GM21423 (cell line): ENCODE data around the gene OR52I1.
A peak's percentile ranks its signal among the peaks of the same experiment; 100 is the strongest.

Source experiments
- ATAC-seq: cut with Tn5 transposase; IDR thresholded peaks from one replicate; pipeline ENCODE4 v1.9.1; 2021; ENCODE audit warnings: mild to moderate bottlenecking, moderate library complexity; ENCODE audit not compliant: unreplicated experiment

OR52I1 gene

DNA sequence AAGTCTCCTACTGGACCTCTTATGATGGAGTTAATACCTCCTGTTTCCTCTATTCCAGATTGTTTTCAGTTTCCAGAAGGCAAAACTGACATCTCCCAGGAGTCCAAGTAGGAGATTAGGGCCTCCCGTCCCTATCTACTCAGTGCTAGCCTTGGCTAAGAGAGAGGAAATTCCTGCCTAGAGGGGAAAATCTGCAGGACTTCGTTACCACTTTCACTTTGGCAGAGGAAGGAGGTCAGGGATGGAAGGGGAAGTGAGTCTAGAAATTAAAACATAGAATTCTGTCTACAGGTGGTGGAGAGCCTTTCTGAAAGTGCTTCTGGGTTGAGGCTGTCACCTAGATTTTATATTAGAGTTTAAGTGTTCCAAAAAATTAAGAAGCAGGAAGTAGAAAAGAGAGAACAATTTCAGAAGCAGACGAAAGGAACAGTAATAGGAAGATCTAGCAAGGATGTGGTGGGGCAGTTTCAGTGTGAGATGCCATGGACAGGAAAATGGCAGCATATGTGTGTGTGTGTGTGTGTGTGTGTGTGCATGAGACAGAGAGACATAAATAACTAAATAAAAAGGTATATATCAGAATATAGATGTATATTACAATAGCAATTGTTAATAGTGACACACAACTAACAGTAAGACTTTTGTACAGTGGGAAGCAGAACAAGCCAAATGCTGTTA lies 16.6 kb downstream of the OR52I1 start:
- ATAC-seq, result no peak

DNA sequence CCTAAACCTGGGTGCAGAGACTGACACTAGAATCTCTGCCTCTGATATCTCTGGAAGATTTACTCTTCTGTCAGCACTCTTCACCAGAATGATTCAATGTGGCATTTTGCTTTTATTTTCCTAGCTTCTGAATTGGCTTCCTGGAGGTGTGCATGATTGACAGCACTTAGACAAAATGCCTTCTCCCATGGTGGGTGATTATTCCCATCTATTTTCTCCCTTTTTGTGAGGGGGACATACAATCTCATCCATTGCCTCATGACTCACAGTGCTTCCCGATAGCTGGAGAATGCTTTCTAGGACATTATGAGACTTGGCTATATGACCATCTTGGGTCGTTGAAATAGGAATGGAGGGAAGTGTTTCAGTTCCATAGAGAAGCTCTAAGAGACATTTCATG lies 18.1 kb downstream of the OR52I1 start:
- no peak for ATAC-seq

DNA sequence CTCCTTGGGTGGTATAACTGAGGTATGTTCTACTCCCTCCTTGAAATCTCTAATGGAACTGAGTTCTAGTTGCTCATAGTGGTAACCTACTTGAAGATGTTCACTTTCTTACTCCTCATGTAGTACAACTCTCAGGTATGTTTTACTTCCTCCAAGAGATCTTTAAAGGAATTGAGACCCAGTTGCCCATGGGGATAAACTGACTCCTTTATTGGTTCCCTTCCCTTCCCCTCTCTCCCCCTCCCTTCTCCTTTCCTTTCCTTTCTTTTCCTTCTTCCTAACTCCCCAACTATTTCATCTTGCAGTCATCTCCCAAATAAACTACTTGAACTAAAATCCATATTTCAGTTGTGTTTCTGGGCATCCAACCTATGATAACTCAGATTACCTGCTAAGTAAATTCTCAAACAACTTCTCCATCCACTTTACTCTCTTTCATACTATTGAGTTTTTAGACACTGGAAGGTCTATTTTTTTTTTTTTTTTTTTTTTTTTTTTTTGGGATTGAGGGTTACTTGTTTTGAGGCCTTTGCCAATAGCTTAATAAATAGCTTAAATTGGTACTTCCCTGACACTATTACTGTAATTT lies 22.1 kb downstream of the OR52I1 start:
- ATAC-seq, result no peak

DNA sequence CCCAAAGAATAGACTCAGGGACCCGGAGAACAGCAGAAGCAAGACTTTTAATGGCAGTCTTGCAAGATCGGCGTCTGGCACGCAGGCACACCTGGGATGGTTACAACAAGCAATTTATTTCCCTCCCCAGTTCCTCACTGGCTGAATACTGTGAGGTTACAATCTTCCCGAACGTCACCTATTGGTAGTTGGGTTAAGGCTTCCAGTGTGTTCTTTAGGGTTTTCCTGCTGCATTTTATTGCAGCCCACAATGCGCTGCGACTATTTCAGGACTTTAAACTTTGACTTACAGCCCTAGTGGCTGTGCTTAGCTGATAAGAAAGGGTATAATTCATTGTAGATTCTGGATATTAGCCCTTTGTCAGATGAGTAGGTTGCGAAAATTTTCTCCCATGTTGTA lies 25.7 kb downstream of the OR52I1 start:
- ATAC-seq, result no peak

DNA sequence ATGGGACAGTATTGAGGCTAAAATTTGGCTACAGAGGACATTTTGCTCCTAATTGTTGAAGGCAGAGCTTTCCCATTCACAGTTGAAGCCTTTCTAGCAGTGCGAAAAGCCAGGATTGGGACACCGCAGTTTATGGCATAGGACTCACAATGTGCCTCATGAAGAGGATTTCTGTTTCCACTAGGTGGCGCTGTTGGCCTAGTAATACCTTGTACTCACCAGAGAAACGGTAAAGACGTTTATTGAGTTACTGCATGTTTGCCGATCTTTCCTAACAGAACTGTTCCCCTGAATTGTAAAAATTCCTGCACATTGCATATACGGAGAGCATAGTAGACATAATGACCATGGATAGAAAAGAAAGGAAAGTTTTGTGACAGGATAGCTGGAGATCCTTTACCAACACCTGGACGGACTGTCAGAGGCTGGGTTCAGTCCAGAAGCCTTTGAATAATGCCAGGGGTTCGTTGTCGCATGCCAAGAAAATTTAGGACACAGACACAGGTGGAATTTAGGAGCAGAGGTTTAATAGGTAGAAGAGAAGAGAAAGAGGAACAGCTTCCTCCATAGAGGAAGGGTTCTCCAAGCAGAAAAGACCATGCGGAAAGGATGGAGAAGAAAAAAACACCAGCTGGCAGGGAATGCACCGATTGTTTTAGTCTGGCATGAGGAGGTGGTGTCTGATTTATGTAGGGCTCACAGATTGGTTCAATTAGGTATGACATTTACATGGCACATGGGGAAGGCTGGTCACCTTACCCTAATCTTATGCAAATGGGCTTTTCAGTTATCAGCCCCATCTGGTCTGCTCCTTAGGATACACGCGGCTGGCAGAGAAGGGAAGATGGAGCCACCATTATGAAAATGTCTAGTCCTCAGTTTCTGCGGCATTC lies 32.6 kb downstream of the OR52I1 start:
- no peak for ATAC-seq

DNA sequence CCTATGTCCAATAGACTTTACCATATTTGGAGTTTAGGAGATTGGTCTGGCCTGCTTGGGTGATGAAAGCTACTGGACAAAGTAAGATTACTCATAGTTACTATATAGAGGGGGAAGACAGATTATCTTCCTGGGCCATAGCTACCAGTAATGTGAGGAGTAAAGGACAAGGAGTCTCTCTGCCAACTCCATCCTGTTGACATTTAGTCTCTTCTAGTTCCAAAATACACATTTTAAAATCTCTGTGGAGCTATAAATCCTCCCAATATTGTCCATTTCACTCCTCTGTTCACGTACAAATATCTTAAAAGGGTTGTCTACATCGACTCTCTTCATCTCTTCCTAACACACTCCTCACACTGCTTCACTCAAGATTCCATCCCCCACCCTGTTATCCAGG lies 42.3 kb downstream of the OR52I1 start:
- no peak for ATAC-seq

DNA sequence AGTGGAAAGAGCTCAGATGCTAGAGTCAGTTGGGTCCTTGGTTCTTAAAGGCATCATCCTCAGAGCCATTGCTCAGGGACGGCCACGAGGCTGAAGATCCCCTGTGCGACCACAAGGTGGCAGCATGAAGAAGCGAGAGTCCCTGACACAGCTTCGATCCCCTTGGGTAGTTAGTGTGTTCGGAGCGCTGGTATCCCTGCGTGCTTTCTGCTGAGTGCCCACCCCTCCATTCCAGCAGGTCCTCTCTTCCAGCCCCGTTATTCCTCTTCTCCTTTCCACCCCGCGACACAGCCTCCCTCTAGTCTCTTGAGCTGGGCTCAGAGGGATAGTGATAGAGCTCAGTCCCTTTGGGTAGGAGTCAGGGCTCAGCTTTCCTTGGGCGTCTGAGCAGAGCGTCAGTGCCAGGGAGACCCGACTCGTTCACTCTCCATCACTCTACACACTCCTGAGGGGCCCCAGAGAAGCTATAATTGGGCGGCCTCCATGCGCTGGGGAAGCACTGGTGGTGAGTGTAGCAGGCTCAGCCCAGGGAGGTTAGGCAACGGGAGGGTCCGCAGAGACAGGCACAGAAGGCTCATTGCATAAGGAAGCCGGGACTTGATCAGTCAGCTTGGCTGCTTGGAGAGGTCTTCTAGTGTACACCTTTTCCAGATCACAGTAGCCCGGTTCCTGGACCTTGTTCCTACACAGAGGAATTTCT lies 43.3 kb downstream of the OR52I1 start, which contains the start of gene OR51D1:
OR51D1 (plus strand) TSS at position 516 of the 700 bp plus-strand sequence. CDS start 2,314 bp downstream, outside the sequence.
- ATAC-seq, result peak; percentile 92

DNA sequence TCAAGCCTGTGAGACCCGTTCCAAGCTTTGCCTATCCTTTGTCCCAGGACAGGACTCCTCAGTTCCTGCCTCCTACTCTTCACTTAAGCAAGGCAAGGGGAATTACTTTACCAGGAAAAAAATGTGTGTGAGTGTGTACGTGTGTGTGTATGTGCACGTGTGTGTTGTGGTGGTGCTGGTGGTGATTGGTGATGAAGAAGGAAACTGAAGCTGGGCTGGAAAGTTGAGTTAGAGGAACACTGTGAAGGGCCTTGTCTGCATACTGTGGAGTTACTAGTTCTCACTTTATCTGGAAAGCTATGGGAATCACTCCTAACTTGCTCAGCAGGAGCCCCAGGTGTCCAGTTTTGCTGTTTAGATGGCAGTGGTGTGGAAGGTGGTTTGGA lies 43.8 kb downstream of the OR52I1 start:
- ATAC-seq, result no peak

DNA sequence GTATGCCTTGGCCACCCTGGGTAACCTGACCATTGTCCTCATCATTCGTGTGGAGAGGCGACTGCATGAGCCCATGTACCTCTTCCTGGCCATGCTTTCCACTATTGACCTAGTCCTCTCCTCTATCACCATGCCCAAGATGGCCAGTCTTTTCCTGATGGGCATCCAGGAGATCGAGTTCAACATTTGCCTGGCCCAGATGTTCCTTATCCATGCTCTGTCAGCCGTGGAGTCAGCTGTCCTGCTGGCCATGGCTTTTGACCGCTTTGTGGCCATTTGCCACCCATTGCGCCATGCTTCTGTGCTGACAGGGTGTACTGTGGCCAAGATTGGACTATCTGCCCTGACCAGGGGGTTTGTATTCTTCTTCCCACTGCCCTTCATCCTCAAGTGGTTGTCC lies 46.1 kb downstream of the OR52I1 start:
- no peak for ATAC-seq

DNA sequence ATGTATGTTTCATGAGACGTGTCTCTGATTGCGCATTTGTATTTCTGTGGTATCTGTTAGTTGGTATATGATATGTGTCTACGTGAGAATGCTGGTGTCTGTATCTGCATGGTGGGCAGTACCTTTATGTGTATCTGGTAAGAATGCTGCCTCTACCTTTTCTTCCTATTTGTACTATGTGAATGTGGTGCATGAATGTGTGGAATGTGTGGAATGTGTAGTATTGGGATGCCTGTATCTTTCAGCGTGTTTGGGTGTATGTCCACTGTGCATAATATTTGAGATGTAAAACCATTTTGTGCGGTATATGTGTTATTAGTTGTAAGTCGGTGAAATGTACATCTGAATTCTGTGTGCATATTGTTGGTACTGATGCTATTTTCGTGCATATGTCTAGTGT lies 47.7 kb downstream of the OR52I1 start:
- ATAC-seq, result no peak

DNA sequence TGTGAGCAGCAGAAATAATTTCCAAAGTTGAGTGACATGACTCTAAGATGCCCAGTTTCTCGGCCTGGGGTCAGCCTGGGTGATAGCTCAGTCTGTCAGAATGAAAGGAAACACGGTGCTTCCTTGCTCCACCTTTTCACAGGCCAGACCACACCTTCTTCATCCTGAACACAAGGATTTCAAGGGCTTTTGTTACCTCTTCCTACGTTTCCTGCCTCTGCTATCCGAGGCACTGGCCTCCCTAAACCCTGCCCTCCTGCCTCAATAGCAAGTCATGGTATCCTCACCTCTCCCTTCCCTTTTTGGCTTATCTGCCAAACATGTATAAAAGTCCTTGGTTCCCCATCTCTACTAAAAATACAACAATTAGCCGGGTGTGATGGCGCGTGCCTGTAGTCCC lies 48.2 kb downstream of the OR52I1 start:
- ATAC-seq, result no peak

DNA sequence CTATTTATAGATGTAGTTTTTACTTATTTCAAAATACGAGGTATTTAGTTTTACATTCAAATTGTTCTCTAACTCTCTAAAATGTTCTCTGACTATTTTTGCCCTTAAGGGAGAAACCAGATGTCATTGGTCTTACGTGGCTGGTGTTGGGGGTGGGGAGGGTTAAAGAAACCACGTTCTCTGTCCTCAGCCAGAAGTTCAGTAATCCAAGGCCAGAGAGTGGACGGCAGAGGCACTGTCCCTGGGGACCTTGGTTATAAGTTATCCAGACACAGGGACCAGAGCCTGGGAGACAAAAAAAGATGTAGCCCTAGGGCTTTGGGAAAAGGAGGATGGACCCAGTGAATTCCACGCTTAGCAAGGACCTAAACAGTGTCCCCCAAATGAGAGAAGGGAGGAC lies 49.2 kb downstream of the OR52I1 start:
- no peak for ATAC-seq

DNA sequence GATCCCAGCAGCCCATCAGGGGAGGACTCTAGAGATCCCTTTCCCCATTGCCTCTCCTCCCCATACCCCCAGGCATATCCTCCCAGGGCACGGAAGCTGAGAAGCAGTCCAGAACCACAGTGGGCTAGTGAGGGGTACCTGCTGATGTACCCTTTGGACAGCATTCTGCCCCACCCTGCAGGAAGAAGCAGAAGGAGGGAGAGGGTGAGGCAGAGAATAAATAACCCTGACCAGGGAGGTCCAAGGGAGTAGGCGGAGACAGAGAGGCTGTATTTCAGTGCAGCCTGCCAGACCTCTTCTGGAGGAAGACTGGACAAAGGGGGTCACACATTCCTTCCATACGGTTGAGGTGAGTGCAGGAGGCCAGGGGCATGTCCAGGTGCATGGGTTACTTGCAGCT lies 49.8 kb downstream of the OR52I1 start, which contains the start of gene OR51E1:
OR51E1 (plus strand) TSS at position 301 of the 400 bp plus-strand sequence. CDS start 8,545 bp downstream, outside the sequence.
- no peak for ATAC-seq

DNA sequence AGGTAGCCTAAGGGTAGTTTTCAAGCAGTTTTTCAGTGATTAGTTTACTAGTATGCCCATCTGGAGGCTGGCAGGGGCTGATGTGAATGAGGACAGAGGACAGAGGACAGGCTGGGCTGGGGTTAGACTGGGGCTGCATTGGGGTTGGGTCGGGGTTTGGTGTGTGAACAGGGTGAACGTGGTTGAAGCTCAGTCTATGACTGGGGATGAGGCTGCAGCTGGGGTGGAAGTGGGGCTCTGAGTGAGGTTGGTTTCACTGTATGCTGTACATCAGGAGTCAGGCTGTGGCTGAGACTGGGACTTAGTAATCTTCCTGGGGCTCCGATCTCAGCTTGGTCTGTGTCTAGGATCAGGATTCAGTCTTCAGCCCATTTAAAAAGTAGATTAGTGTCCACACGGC lies 50.4 kb downstream of the OR52I1 start:
- no peak for ATAC-seq
